Large intestine (tissue), 3 donors: ENCODE measurements around the gene RAB5IF. TPM values are rescaled to one million over a fixed set of nuclear protein-coding genes. Genes with fewer than 3 reads are reported as not detected.
"Not testable (repeated sequence)": the region's sequence is repeated elsewhere in the genome, so short reads cannot be mapped to it uniquely, and the experiment has no call there.

ENCODE experiments used
- DNase-seq, 2 donors: peaks; one replicate each; pipeline versions ENCODE4 v3.0.0 to v3.0.0-alpha.2; 2013
- H3K27ac ChIP-seq: one replicate; pipeline ENCODE4 v1.5.1; 2013; ENCODE audit warnings: low read length
- H3K27me3 ChIP-seq: 2 replicates; pipeline ENCODE4 v1.6.1; 2013; ENCODE audit warnings: low read length; ENCODE audit not compliant: control insufficient read depth, insufficient read depth
- H3K36me3 ChIP-seq: 2 replicates; pipeline ENCODE4 v1.6.1; 2013; ENCODE audit warnings: low read length; ENCODE audit not compliant: control insufficient read depth, insufficient read depth
- H3K4me1 ChIP-seq: one replicate; pipeline ENCODE4 v1.6.1; 2013; ENCODE audit warnings: low read length; ENCODE audit not compliant: control insufficient read depth, insufficient read depth
- H3K4me3 ChIP-seq: one replicate; pipeline ENCODE4 v1.5.1; 2013; ENCODE audit warnings: low read length
- H3K9me3 ChIP-seq: one replicate; pipeline ENCODE4 v1.6.1; 2013; ENCODE audit warnings: mild to moderate bottlenecking, low read depth, low read length, moderate library complexity; ENCODE audit not compliant: control insufficient read depth
- WGBS: methylation state at CpG from one replicate; pipeline ENCODE4 v1.1.5; 2013; ENCODE audit warnings: low lambda C conversion rate; ENCODE audit not compliant: insufficient coverage; 5-methylcytosine and 5-hydroxymethylcytosine counted together
- polyA plus RNA-seq: library from polyadenylated mRNA; unstranded; fragments of 120-200 nt; gene quantifications from one replicate; pipeline ENCODE4 v1.2.1, GENCODE V29; 2013

The RAB5IF gene
- polyA plus RNA-seq, 1 donor = 101 TPM

DNA sequence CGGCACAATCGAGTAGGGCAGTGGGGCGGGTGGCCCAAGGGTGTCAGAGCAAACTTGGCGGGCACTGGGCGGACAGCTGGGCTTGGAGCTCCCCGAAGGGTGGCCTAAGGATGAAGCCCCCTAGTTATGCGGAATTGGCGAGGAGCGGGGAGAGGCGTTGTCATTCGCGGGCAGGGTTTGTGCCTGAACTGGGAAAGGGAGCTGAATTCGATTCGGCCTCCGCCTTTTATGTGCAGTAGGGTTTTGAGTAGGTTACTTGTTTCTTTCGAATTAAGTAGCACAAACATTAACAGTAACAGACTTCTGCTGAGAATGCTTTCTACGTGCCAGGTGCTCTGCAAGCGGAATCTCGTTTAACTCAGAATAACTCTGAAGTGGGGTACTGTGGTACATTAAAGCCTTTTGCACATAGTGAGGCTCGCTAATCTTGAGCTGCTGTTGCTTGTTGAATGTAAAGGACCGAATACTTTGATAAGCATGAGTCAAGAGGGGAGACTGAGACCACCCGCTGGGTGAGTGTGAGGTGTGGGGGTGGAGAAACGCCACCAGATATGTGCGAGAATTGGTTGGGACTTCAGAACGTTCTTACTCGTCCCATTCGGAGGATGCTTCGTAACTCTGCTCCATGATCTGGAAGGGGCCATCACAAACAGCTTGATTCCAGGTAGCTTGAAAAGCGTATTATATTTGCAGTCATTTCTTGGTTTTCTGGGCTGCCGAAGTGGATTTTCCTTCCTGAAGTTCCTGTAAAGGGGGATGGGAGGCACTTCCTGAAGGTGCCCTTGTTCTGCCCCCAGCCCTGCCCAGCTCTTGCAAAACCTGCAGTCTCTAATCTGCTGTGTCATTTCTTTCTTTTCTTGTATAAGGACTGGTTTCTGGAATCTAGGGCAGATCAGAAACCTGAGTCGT is 833 bp downstream of the RAB5IF start:
- H3K27ac ChIP-seq = peak overlapping the region; percentile 89
- DNase-seq = peak; percentile 73 to 86
- H3K27me3 ChIP-seq = no peaks in the 10 kb centered on the region
- H3K36me3 ChIP-seq = peaks cover 39% of the 10 kb centered on the region
- 20% methylated on average over 1 of the region's 31 CpGs for WGBS
- H3K9me3 ChIP-seq = no peaks in the 10 kb centered on the region
- peaks cover 16% of the 10 kb centered on the region for H3K4me1 ChIP-seq
- peak overlapping the region; percentile 87 for H3K4me3 ChIP-seq

DNA sequence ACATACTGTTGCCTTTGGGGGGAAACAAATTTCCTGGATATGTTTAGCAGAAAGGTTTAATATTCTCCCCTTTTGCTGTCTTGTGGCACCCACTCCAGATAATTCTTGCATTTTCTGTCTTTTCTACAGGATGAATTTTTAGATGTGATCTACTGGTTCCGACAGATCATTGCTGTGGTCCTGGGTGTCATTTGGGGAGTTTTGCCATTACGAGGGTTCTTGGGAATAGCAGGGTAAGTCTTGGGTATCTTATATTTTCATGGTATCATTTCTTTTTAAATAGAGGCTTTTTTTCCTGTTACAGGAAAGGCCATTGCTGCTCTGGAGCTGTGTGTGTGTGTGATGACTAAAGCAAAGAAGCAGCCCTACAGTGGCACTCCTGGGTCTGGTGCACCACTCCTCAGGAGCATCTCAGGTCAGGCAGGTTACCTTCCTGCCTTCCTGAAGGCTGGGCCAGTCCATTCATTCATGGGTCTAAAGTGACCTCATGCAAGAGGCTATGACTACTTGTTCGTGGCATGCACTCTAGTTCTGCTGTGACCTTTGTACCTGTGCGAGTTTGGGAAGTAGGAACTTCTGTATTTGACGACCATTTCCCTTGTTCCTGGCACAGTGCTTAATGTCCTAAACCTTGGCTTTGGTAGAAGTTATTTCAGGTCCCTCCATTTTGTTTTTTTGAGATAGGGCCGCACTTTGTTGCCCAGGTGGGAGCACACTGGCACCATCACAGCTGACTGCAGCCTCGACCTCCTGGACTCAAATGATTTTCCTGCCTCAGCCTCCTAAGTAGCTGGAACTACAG is 2.2 kb downstream of the RAB5IF start:
- Histone ChIP-seq H3K9me3 (no peaks in the 10 kb centered on the region), H3K4me3 (no peak overlapping the region), H3K4me1 (peaks cover 16% of the 10 kb centered on the region), H3K27me3 (no peaks in the 10 kb centered on the region), H3K27ac (peak overlapping the region; percentile 89), H3K36me3 (peaks cover 52% of the 10 kb centered on the region)
- 100% methylated on average over 1 of the region's 7 CpGs for WGBS
- DNase-seq = peak; percentile 69 to 78

DNA sequence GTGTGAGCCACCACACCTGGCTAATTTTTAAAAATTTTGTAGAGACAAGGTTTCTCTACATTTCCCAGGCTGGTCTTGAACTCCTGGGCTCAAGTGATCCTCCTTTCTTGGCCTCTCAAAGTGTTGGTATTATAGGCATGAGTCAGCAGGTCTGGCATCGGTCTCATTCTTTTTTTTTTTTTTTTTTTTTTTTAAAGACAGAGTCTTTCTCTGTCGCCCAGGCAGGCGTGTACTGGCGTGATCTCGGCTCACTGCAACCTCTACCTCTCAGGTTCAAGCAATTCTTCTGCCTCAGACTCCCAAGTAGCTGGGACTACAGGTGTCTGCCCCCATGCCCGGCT is 2.8 kb downstream of the RAB5IF start:
- Histone ChIP-seq H3K27ac (peak overlapping the region; percentile 89), H3K4me1 (peaks cover 16% of the 10 kb centered on the region), H3K36me3 (peaks cover 54% of the 10 kb centered on the region)
- no CpG with 5 or more reads among the region's 6 CpGs for WGBS
- H3K27me3 ChIP-seq, DNase-seq, H3K9me3 ChIP-seq, H3K4me3 ChIP-seq: not testable (repeated sequence)

DNA sequence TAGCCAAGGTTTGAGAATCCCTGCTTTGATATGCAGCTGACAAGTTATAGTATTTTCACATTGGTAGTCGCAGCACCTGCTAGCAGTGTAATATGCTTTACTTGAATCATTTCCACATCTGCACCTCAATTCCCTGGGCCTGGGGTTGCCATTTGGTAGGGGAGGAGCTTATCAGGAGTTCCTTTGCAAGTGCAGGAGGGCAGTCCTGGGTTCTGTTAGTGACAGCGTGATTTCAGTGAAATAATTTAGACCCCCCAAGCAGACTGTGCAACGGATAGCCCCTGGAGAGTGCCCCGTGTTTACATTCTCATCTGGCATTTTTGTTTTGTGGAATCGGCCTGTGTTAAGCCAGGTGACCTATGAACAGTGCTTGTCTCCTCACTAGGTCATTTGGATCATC is 6.0 kb downstream of the RAB5IF start:
- Histone ChIP-seq H3K9me3 (no peaks in the 10 kb centered on the region), H3K27me3 (no peaks in the 10 kb centered on the region), H3K4me1 (peaks cover 11% of the 10 kb centered on the region), H3K27ac (no peak overlapping the region), H3K36me3 (peaks cover 72% of the 10 kb centered on the region), H3K4me3 (no peak overlapping the region)
- WGBS = no CpG with 5 or more reads among the region's 5 CpGs
- DNase-seq = no peak

DNA sequence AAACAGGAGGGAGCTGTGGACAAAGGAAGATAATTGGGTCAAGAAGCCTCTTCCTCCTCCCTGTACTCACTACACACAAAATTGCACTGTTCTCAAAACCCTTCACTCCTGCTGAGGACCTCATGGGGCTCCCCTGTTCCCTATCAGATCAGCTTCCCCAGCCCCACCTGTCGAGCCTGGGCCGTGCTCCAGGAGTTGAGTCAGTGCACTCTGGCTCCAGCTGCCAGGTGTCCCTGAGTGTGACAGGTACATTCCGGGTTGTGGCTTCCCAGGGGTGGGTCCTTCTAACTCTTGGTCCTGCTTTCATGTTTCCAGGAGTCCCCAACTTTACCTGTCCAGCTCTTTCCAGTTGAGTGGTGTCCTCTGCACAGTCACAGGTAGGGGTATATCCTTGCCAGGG is 8.4 kb downstream of the RAB5IF start:
- H3K9me3 ChIP-seq = no peaks in the 10 kb centered on the region
- DNase-seq = peak in 1 of 2 donors; percentile 46
- no CpG with 5 or more reads among the region's 3 CpGs for WGBS
- H3K36me3 ChIP-seq = peaks cover 56% of the 10 kb centered on the region
- no peaks in the 10 kb centered on the region for H3K27me3 ChIP-seq
- H3K27ac ChIP-seq = no peak overlapping the region
- H3K4me3 ChIP-seq = no peak overlapping the region
- H3K4me1 ChIP-seq = no peaks in the 10 kb centered on the region

DNA sequence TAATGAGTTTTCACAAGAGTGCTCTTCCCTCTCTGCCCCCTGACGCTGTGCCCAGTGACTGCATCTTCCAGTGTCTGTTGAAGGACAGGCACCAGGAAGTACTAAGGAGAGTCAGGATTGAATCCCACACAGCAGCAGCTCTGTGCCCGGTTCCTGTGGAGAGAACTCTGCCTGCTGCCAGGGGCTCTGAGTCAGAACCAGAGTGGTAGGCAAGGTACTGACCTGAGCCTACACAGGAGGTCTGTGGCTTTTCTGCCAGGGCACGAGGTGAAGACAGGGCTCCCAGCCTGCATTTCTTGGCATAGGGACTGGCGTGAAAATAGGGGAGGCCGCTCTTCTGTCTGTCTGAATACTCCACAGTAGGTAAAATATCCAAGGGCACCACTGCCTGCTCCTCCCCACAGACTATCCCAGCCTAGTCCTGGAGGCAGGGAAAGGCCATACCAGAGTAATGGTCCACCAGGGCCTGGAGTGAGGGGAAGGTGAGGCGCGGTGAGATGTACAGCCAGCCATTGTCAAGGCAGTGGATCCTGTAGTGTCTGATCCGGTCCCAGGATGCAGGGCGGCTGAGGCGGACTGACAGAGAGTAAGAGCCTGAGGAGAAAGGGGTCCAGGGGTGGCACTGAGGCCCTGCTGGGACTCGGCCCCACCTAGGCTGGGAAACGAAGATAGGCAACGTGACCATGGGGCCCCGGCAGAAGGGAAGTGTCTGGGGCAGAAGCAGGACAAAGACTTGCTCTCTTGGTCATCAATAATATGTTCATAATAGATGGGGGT is 9.4 kb downstream of the RAB5IF start:
- H3K9me3 ChIP-seq = no peaks in the 10 kb centered on the region
- WGBS = no CpG with 5 or more reads among the region's 14 CpGs
- H3K36me3 ChIP-seq = peaks cover 47% of the 10 kb centered on the region
- H3K4me3 ChIP-seq = no peak overlapping the region
- no peaks in the 10 kb centered on the region for H3K27me3 ChIP-seq
- no peak overlapping the region for H3K27ac ChIP-seq
- H3K4me1 ChIP-seq = no peaks in the 10 kb centered on the region
- no peak for DNase-seq

DNA sequence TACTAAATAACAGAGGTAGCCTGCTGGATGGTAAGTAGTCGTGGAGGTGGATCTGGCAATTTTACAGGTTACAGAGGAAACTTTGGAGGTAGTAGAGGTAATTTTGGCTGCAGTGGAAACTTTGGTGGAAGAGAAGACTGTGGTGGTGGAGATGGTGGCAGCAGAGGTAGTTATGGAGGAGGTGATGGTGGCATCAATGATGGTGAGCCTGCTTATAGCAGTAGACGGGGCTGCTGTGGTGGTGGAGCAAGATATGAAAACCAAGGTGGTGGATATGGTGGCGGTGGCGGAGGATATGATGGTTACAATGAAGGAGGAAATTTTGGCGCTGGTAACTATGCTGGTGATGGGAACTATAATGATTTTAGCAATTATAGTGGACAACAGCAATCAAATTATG is 15.3 kb downstream of the RAB5IF start:
- no CpG with 5 or more reads among the region's 5 CpGs for WGBS
- no peak for DNase-seq
- Histone ChIP-seq H3K9me3 (no peaks in the 10 kb centered on the region), H3K27ac (no peak overlapping the region), H3K4me1 (no peaks in the 10 kb centered on the region), H3K27me3 (no peaks in the 10 kb centered on the region), H3K36me3 (no peaks in the 10 kb centered on the region), H3K4me3 (no peak overlapping the region)

DNA sequence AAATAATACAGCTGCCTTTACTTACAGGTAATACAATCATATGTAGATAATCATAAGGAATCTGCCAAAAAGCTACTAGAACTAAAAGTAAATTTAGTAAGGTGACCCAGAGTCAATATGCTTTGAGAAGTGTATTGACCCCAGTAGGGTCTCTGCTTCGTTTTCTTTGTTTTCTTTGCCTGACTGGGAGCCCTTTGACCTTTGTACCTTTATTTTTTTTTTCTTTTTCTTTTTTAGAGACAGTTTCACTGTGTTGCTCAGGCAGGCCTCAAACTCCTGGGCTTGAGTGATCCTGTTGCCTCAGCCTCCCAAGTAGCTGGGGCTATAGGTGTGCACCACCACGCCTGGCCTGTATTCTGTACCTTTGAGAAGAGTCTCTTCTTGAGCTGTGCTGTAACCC is 17.9 kb downstream of the RAB5IF start:
- WGBS = 43% methylated on average over 1 of the region's 2 CpGs
- no peak for DNase-seq
- Histone ChIP-seq H3K27me3 (no peaks in the 10 kb centered on the region), H3K4me3 (no peak overlapping the region), H3K36me3 (no peaks in the 10 kb centered on the region), H3K9me3 (no peaks in the 10 kb centered on the region), H3K27ac (no peak overlapping the region), H3K4me1 (no peaks in the 10 kb centered on the region)

DNA sequence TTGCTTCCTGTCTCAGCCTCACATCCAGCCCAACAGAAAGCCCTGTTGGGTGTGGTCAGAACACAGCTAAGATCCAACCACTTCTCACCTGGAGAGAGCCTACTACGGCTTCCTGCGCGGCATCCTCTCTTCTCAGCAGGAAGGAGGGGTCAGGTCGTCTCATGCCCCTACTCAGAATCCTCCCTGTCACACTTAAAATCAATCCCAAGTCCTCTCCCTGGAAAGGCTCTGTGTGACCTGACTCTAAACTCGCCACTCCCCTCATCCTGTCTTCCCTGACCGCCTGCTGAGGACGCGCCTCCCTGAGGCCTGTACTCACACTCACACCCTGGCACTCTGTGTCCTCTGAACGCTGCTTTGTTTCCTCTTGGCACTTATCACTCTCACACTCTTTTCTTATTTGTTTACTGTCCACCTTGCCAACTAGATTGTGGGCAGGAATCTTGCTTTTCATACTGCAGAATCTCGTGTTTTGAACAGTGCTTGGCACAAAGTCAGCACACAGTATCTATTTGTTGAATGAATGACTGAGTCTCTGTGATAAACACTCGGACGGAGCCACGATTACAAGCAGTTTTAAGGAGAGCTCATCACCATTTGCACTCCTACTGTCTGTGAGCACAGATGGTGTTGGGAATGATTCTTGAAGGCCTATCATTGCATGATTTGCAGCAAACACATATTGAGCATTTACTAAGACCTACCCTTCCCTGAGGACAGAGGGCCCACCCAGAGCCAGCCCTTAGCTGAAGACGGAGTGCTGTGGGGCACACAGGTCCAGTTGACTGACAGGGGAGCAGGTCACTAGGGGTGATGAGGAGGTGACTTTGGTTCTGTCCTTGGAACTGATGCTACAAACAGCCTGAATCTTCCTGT is 18.7 kb downstream of the RAB5IF start:
- no peak for DNase-seq
- H3K4me3 ChIP-seq = no peak overlapping the region
- no peaks in the 10 kb centered on the region for H3K27me3 ChIP-seq
- no peak overlapping the region for H3K27ac ChIP-seq
- WGBS = no CpG with 5 or more reads among the region's 14 CpGs
- H3K4me1 ChIP-seq = no peaks in the 10 kb centered on the region
- no peaks in the 10 kb centered on the region for H3K36me3 ChIP-seq
- H3K9me3 ChIP-seq = no peaks in the 10 kb centered on the region
